Hippocampal formation (tissue), 2 donors: Measurements from ENCODE around the gene TENM4.

Source experiments
- DNase-seq, 2 donors: peaks; one replicate each; lab custom pipeline; 2025; lab: John Stamatoyannopoulos, UW

TENM4 gene

GRCh38 chr11:79390477-79390876, 50.4 kb downstream of the TENM4 start:
- DNase-seq = no peak

- DNase-seq = no peak
Measured at GRCh38 chr11:79388201-79388600, 52.6 kb downstream of the TENM4 start.

- no peak for DNase-seq
Measured at GRCh38 chr11:79383874-79384273, 57.0 kb downstream of the TENM4 start.

GRCh38 chr11:79382301-79383050, 58.4 kb downstream of the TENM4 start:
- no peak for DNase-seq

GRCh38 chr11:79381036-79381435, 59.8 kb downstream of the TENM4 start:
- DNase-seq = no peak

GRCh38 chr11:79377406-79377805, 63.4 kb downstream of the TENM4 start:
- DNase-seq = no peak

GRCh38 chr11:79375818-79376550, 64.8 kb downstream of the TENM4 start:
- no peak for DNase-seq

- peak in 1 of 2 donors; percentile 27 for DNase-seq
Measured at GRCh38 chr11:79374727-79375126, 66.1 kb downstream of the TENM4 start.

GRCh38 chr11:79371724-79372123, 69.1 kb downstream of the TENM4 start:
- DNase-seq = no peak

- DNase-seq = no peak
Measured at GRCh38 chr11:79371152-79371551, 69.7 kb downstream of the TENM4 start.

- DNase-seq = no peak
Measured at GRCh38 chr11:79369055-79369454, 71.8 kb downstream of the TENM4 start.

- no peak for DNase-seq
Measured at GRCh38 chr11:79367844-79368243, 73.0 kb downstream of the TENM4 start.

GRCh38 chr11:79366218-79366617, 74.6 kb downstream of the TENM4 start:
- DNase-seq = no peak

GRCh38 chr11:79363861-79364378, 76.9 kb downstream of the TENM4 start:
- no peak for DNase-seq

- DNase-seq = no peak
Measured at GRCh38 chr11:79363256-79363655, 77.6 kb downstream of the TENM4 start.

- no peak for DNase-seq
Measured at GRCh38 chr11:79362821-79363220, 78.0 kb downstream of the TENM4 start.

GRCh38 chr11:79362206-79362757, 78.5 kb downstream of the TENM4 start:
- DNase-seq = no peak

GRCh38 chr11:79358258-79358657, 82.6 kb downstream of the TENM4 start:
- DNase-seq = no peak

- DNase-seq = no peak
Measured at GRCh38 chr11:79353706-79354105, 87.1 kb downstream of the TENM4 start.

- DNase-seq = no peak
Measured at GRCh38 chr11:79352349-79352703, 88.5 kb downstream of the TENM4 start.

GRCh38 chr11:79348976-79349682, 91.7 kb downstream of the TENM4 start:
- DNase-seq = no peak

GRCh38 chr11:79346021-79346420, 94.8 kb downstream of the TENM4 start:
- DNase-seq = no peak
